ENCODE results near the gene LRRD1. TPM values are rescaled to one million over a fixed set of nuclear protein-coding genes. Genes with fewer than 3 reads are reported as not detected.

LRRD1 gene
- total and polyA plus RNA-seq, 2 of the 13 experiments (the other 11 are each of a cell fraction or from before 2014, with no cell fraction given) = 0.03 TPM; not detected in 1

DNA sequence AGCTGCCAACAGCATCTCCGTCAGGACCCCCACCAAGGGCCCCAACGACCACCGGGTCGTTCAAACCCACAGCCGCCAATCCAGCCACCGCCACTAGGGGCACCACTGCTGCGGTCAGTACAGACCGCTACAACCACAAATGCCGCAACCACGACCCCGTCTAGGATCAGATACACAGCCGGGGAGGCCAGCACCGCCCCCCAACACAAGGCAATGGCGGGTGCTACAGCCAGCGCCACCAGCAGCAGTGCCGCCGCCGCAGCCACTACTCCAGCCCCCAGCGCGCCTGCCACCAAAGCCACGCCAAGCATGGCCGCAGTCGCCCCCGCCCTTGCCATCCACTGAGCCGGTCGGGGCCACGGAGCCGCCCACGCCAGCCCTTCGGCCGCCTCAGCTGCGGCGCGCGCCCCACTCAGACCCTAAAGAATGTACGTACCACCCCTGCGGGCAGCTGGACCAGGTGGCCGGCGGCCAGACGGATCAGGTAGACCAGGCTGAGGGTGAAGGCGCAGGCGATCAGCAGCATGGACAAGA is 45.1 kb downstream of the LRRD1 start (continued):
- TF ChIP-seq, protein P1, sequence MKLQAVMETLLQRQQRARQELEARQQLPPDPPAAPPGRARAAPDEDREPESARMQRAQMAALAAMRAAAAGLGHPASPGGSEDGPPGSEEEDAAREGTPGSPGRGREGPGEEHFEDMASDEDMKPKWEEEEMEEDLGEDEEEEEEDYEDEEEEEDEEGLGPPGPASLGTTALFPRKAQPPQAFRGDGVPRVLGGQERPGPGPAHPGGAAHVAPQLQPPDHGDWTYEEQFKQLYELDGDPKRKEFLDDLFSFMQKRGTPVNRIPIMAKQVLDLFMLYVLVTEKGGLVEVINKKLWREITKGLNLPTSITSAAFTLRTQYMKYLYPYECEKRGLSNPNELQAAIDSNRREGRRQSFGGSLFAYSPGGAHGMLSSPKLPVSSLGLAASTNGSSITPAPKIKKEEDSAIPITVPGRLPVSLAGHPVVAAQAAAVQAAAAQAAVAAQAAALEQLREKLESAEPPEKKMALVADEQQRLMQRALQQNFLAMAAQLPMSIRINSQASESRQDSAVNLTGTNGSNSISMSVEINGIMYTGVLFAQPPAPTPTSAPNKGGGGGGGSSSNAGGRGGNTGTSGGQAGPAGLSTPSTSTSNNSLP (IDR thresholded peaks at IDR 0.05; ENCODE audit: low read depth, low read length) = no peak
- TF ChIP-seq, protein P2, sequence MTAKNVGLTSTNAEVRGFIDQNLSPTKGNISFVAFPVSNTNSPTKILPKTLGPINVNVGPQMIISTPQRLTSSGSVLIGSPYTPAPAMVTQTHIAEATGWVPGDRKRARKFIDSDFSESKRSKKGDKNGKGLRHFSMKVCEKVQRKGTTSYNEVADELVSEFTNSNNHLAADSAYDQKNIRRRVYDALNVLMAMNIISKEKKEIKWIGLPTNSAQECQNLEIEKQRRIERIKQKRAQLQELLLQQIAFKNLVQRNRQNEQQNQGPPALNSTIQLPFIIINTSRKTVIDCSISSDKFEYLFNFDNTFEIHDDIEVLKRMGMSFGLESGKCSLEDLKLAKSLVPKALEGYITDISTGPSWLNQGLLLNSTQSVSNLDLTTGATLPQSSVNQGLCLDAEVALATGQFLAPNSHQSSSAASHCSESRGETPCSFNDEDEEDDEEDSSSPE (CRISPR knock-in tag; IDR thresholded peaks at IDR 0.05) = peak; percentile 14; the same call in 1 of the 2 replicates
- TF ChIP-seq ETV6 (CRISPR knock-in tag; conservative IDR thresholded peaks at IDR 0.05) = 0 out of 2 replicates have a peak, but pooled peaks have one; percentile 66
- 0 out of 2 replicates have a peak, but pooled peaks have one; percentile 31 for TF ChIP-seq RELA (CRISPR knock-in tag; IDR thresholded peaks at IDR 0.05)
- peak; percentile 56; the same call in 1 of the 2 replicates for TF ChIP-seq ZNF772 (CRISPR knock-in tag; IDR thresholded peaks at IDR 0.05)
- no peak for TF ChIP-seq MAF1 (CRISPR knock-in tag; IDR thresholded peaks at IDR 0.05; ENCODE audit: borderline replicate concordance)
- TF ChIP-seq, protein P3, sequence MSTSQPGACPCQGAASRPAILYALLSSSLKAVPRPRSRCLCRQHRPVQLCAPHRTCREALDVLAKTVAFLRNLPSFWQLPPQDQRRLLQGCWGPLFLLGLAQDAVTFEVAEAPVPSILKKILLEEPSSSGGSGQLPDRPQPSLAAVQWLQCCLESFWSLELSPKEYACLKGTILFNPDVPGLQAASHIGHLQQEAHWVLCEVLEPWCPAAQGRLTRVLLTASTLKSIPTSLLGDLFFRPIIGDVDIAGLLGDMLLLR (CRISPR knock-in tag; IDR thresholded peaks at IDR 0.05) = peak; percentile 60
- no peak for TF ChIP-seq ZBTB38 (CRISPR knock-in tag; IDR thresholded peaks at IDR 0.05)
- no peak for TF ChIP-seq SIN3B (IDR thresholded peaks at IDR 0.05; ENCODE audit: low read length)
- TF ChIP-seq, protein P4, sequence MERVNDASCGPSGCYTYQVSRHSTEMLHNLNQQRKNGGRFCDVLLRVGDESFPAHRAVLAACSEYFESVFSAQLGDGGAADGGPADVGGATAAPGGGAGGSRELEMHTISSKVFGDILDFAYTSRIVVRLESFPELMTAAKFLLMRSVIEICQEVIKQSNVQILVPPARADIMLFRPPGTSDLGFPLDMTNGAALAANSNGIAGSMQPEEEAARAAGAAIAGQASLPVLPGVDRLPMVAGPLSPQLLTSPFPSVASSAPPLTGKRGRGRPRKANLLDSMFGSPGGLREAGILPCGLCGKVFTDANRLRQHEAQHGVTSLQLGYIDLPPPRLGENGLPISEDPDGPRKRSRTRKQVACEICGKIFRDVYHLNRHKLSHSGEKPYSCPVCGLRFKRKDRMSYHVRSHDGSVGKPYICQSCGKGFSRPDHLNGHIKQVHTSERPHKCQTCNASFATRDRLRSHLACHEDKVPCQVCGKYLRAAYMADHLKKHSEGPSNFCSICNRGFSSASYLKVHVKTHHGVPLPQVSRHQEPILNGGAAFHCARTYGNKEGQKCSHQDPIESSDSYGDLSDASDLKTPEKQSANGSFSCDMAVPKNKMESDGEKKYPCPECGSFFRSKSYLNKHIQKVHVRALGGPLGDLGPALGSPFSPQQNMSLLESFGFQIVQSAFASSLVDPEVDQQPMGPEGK (CRISPR knock-in tag; IDR thresholded peaks at IDR 0.05) = peak; percentile 76
- TF ChIP-seq HOXA7 (CRISPR knock-in tag; IDR thresholded peaks at IDR 0.05) = peak; percentile 66; the same call in 1 of the 2 replicates
- 0 out of 2 replicates have a peak, but pooled peaks have one; percentile 20 for TF ChIP-seq MAZ (IDR thresholded peaks at IDR 0.05; ENCODE audit: borderline replicate concordance, low read depth, low read length)
- no peak; the same call in 1 of the 2 replicates for TF ChIP-seq MAZ (CRISPR knock-in tag; IDR thresholded peaks at IDR 0.05; ENCODE audit: low read depth)
- TF ChIP-seq ZNF468 (CRISPR knock-in tag; IDR thresholded peaks at IDR 0.05) = no peak; the same call in 1 of the 2 replicates
- no peak for TF ChIP-seq ZNF432 (CRISPR knock-in tag; IDR thresholded peaks at IDR 0.05; ENCODE audit: borderline replicate concordance)
- TF ChIP-seq ZNF619 (CRISPR knock-in tag; IDR thresholded peaks at IDR 0.05) = peak; percentile 44; the same call in 1 of the 2 replicates
- no peak for TF ChIP-seq SALL1 (CRISPR knock-in tag; IDR thresholded peaks at IDR 0.05)
- TF ChIP-seq, protein P5, sequence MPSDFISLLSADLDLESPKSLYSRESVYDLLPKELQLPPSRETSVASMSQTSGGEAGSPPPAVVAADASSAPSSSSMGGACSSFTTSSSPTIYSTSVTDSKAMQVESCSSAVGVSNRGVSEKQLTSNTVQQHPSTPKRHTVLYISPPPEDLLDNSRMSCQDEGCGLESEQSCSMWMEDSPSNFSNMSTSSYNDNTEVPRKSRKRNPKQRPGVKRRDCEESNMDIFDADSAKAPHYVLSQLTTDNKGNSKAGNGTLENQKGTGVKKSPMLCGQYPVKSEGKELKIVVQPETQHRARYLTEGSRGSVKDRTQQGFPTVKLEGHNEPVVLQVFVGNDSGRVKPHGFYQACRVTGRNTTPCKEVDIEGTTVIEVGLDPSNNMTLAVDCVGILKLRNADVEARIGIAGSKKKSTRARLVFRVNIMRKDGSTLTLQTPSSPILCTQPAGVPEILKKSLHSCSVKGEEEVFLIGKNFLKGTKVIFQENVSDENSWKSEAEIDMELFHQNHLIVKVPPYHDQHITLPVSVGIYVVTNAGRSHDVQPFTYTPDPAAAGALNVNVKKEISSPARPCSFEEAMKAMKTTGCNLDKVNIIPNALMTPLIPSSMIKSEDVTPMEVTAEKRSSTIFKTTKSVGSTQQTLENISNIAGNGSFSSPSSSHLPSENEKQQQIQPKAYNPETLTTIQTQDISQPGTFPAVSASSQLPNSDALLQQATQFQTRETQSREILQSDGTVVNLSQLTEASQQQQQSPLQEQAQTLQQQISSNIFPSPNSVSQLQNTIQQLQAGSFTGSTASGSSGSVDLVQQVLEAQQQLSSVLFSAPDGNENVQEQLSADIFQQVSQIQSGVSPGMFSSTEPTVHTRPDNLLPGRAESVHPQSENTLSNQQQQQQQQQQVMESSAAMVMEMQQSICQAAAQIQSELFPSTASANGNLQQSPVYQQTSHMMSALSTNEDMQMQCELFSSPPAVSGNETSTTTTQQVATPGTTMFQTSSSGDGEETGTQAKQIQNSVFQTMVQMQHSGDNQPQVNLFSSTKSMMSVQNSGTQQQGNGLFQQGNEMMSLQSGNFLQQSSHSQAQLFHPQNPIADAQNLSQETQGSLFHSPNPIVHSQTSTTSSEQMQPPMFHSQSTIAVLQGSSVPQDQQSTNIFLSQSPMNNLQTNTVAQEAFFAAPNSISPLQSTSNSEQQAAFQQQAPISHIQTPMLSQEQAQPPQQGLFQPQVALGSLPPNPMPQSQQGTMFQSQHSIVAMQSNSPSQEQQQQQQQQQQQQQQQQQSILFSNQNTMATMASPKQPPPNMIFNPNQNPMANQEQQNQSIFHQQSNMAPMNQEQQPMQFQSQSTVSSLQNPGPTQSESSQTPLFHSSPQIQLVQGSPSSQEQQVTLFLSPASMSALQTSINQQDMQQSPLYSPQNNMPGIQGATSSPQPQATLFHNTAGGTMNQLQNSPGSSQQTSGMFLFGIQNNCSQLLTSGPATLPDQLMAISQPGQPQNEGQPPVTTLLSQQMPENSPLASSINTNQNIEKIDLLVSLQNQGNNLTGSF (CRISPR knock-in tag; IDR thresholded peaks at IDR 0.05) = no peak
- peak; percentile 52; the same call in 1 of the 2 replicates for TF ChIP-seq ATF7-NPFF (CRISPR knock-in tag; IDR thresholded peaks at IDR 0.05; ENCODE audit: low read depth)

Data from HepG2 (cell line).